ENCODE data around the gene LRRC45.

LRRC45 gene

GRCh38 chr17:82047914-82048570, 24.9 kb downstream of the LRRC45 start:
- no peak for DNase-seq (ENCODE audit: insufficient read length, low spot score)
- no peak for FAIRE-seq
- TF ChIP-seq POLR2A (IDR thresholded peaks at IDR 0.05; ENCODE audit: low read depth, low read length): no peak

DNA sequence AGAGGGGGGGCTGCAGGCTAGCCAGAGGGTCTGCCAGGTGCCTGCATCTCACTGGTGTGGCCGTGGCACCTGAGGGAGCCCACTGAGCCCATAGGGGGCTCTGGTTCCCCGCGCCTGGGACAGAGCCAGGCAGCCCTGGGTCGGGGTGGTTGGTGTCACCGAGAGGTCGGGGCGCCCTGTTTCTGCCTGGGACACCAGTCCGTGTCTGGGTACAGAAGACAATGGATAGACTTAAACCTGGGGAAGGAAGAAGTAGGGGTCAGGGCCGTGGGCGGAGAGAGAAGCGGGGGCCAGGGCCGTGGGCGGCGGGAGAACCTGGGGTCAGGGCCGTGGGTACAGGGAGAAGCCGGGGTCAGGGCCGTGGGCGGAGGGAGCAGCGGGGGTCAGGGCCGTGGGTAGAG, 25.5 kb downstream of the LRRC45 start:
- FAIRE-seq (no peak), DNase-seq (ENCODE audit: insufficient read length, low spot score) (no peak)
- TF ChIP-seq POLR2A (IDR thresholded peaks at IDR 0.05; ENCODE audit: low read depth, low read length): no peak

- DNase-seq (ENCODE audit: insufficient read length, low spot score): no peak
- TF ChIP-seq POLR2A (IDR thresholded peaks at IDR 0.05; ENCODE audit: low read depth, low read length): no peak
- no peak for FAIRE-seq
These were observed 26.0 kb downstream of the LRRC45 start for GRCh38 chr17:82049106-82049505.

- no peak for TF ChIP-seq POLR2A (IDR thresholded peaks at IDR 0.05; ENCODE audit: low read depth, low read length)
- FAIRE-seq: no peak
- DNase-seq (ENCODE audit: insufficient read length, low spot score): no peak
These were observed 26.4 kb downstream of the LRRC45 start for GRCh38 chr17:82049521-82049971.

DNA sequence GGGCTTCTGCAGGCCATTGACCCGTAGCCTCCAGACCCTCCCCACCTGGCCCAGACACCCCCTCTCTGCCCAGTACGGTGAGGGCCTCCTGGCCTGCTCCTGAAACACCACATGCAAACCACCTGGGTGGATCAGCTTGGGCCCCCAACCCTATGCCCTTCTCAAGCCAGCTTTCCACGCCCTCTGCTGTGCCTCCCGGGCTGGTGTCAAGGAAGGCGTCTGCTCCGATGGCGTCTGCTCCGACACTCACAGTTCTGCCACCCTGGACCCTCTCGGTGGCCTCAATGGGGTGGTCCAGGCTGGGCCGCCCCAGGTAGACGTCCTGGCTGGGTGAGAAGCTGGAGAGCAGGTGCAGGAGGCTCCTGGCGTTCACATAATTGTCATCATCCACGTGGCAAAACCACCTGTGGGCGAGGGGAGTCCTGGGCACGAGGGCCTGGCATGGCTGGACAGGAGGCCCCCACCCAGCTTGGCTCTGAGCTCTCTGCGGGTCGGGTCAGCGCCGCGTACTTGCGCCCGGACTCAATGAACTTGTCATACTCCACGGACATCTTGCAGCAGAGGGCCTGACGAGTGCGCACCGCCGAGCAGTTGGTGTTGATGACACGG, 27.2 kb downstream of the LRRC45 start:
- FAIRE-seq (no peak), DNase-seq (ENCODE audit: insufficient read length, low spot score) (no peak)
- TF ChIP-seq POLR2A (IDR thresholded peaks at IDR 0.05; ENCODE audit: low read depth, low read length): no peak

DNA sequence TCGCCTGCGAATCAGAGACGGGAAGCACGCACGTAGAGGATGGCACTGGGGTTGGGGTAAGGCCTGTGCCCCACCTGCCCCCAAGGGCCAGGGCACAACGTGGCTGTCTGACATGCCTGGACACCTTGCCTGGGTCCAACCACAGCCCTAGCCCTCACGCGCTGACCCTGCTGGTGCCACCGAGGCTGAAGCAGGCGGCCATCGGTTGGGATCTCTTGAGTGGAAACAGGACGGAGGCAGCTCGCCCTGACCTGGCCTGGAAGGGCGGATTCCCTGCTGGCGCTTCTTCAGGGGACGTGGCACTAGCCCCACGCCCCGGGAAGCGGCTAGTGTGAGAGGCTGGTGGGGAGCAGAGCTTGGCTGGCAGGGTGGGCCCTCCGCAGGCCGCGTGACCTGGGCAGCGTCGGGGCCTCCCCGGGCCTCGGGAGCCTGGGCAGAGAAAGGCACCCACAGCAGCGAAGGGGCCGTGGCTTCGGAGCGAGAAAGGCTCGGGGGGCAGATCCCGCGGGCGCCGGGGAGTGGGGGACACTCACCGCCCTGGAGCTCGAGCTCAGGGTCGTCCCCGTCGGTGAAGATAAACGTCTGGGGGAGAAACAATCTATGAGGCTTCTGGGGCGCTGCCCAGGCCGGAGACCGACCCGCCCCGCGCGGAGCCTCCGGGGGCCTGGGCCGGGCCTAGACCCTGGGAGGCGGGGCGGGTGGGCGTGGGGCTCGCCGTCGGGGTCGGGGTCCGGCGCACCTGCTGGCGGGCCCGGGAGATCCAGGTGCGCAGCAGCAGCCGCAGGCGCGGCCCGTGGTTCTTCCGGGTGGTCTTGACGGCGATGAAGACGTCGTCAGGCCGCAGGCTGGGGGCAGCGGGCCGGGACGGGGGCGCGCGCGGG, 27.9 kb downstream of the LRRC45 start:
- no peak for TF ChIP-seq POLR2A (IDR thresholded peaks at IDR 0.05; ENCODE audit: low read depth, low read length)
- no peak for DNase-seq (ENCODE audit: insufficient read length, low spot score)
- no peak for FAIRE-seq

DNA sequence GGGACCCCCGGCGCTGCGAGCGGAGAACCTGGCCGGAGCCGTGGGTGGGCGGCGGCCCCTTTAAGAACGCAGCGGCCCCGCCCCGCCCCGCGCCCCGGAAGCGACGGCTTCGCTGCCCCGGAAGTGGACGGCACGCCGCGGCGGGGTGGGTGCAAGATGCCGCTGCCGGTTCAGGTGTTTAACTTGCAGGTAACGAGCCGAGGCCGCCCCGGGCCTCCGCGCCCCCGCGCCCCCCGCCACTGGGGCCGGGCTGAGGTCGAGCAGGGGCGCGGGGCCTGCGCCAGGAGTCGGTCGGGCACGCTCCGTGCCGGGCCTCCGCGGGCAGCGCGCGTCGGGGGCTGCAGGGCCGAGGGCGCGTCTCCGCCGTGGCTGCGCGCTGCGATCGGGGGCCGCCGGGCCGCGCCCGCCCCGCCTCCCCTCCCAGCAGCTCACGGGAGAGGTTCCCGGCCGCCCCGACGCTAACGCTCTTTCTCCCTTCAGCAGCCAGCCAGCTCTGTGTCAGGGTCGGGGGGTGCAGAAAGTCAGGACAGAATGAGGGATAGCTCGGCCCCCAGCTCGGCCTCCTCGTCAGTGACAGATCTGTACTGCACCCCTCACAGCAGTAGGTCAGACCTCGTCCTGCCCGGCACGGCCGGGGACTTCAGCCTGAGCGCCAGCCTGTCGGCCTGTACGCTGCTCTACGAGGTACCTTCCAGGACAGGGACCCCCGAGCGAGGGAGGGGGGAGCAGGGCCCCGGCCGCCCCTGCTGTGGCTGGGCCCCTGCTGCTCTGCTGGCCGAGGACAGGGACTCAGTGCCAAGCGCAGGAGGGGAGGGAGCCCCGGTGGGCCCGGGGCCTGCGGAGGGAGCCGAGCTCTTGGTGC, 28.9 kb downstream of the LRRC45 start, which contains the start of the genes GPS1 and RFNG:
GPS1 (plus strand) TSS at position 123 of the 862 bp plus-strand sequence; CDS start at position 157, 34 bp downstream.
RFNG (minus strand) TSS at position 36 of the 862 bp plus-strand sequence. CDS start 45 bp downstream, outside the sequence.
- TF ChIP-seq POLR2A (IDR thresholded peaks at IDR 0.05; ENCODE audit: low read depth, low read length): peak; percentile 61; the same call in 1 of the 2 replicates
- DNase-seq (ENCODE audit: insufficient read length, low spot score) (peak; percentile 90), FAIRE-seq (no peak)

DNA sequence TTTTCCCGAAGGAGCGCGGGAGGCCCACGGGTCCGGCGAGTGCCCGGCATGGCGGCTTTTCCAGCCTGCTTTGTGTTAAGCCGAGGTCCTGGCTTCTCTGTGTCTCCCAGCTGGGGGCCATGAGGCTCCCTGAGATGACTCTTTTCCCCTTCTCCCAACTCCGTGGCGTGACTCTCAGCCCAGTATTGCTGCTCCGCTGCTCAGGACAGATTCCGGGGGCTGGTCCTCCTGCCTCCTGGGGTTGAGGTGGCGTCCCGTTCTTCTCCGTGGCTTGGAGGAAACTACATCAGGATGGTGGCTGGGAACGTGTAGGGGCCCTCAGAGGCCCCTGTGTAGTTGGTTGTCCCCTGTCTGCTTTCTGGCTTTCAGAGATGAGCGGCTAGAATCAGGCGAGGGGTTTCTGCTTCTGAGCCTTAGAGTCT, 29.5 kb downstream of the LRRC45 start:
- DNase-seq (ENCODE audit: insufficient read length, low spot score) (no peak), FAIRE-seq (no peak)
- TF ChIP-seq POLR2A (IDR thresholded peaks at IDR 0.05; ENCODE audit: low read depth, low read length): no peak

DNA sequence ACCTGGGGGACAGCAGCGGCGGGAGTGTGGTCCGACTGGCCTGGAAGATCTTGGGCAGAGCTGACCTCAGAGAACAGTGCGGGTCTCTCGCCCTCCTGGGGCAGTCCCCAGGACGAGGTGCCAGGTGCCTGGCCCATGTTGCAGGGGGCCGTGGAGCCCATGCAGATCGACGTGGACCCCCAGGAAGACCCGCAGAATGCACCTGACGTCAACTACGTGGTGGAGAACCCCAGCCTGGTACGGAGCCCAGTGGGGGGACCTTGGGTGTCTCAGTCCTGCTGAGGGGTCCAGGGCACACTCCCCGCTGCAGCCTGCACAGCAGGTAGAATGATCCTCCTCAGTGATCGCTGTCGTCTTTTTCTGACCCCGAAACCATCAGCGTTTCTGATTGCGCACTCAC, 30.0 kb downstream of the LRRC45 start:
- FAIRE-seq (no peak), DNase-seq (ENCODE audit: insufficient read length, low spot score) (no peak)
- no peak for TF ChIP-seq POLR2A (IDR thresholded peaks at IDR 0.05; ENCODE audit: low read depth, low read length)

GRCh38 chr17:82053556-82054263, 30.6 kb downstream of the LRRC45 start:
- no peak for DNase-seq (ENCODE audit: insufficient read length, low spot score)
- no peak for FAIRE-seq
- TF ChIP-seq POLR2A (IDR thresholded peaks at IDR 0.05; ENCODE audit: low read depth, low read length): no peak

GRCh38 chr17:82054351-82055022, 31.4 kb downstream of the LRRC45 start:
- FAIRE-seq (no peak), DNase-seq (ENCODE audit: insufficient read length, low spot score) (no peak)
- no peak for TF ChIP-seq POLR2A (IDR thresholded peaks at IDR 0.05; ENCODE audit: low read depth, low read length)
